ENCODE data around the gene SLC46A2.

DNA sequence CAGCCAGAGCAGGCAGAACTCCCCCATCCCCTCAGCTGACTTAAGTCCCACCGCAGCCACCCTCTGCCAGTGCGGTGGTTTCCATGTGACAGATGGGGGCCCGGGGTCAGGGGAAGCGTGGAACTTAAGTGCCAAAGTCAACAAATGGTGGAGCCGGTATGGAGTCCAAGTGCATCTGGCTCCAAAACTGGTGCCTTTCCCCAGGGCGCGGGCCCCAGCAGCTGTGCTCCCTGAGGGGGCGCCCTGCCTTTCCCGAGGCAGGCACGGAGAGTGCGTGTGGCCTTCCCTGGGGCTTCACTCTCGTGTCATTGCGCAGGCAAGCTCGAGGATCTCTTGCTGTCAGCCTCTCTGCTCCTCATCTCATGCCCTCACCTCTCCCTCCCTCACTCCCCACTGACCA is 33.8 kb downstream of the SLC46A2 start:
- TF ChIP-seq, protein P1, sequence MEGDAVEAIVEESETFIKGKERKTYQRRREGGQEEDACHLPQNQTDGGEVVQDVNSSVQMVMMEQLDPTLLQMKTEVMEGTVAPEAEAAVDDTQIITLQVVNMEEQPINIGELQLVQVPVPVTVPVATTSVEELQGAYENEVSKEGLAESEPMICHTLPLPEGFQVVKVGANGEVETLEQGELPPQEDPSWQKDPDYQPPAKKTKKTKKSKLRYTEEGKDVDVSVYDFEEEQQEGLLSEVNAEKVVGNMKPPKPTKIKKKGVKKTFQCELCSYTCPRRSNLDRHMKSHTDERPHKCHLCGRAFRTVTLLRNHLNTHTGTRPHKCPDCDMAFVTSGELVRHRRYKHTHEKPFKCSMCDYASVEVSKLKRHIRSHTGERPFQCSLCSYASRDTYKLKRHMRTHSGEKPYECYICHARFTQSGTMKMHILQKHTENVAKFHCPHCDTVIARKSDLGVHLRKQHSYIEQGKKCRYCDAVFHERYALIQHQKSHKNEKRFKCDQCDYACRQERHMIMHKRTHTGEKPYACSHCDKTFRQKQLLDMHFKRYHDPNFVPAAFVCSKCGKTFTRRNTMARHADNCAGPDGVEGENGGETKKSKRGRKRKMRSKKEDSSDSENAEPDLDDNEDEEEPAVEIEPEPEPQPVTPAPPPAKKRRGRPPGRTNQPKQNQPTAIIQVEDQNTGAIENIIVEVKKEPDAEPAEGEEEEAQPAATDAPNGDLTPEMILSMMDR (IDR thresholded peaks at IDR 0.05), result no peak
- TF ChIP-seq POLR2A (IDR thresholded peaks at IDR 0.05), result no peak

Data from Peyer's patch (tissue), 4 donors.